HG02763 (cell line): ENCODE results near the gene RUNX1.

Source experiments
- ATAC-seq: cut with Tn5 transposase; IDR thresholded peaks from one replicate; pipeline ENCODE4 v1.9.1; 2021; ENCODE audit warnings: mild to moderate bottlenecking, moderate library complexity; ENCODE audit not compliant: unreplicated experiment

RUNX1 gene

DNA sequence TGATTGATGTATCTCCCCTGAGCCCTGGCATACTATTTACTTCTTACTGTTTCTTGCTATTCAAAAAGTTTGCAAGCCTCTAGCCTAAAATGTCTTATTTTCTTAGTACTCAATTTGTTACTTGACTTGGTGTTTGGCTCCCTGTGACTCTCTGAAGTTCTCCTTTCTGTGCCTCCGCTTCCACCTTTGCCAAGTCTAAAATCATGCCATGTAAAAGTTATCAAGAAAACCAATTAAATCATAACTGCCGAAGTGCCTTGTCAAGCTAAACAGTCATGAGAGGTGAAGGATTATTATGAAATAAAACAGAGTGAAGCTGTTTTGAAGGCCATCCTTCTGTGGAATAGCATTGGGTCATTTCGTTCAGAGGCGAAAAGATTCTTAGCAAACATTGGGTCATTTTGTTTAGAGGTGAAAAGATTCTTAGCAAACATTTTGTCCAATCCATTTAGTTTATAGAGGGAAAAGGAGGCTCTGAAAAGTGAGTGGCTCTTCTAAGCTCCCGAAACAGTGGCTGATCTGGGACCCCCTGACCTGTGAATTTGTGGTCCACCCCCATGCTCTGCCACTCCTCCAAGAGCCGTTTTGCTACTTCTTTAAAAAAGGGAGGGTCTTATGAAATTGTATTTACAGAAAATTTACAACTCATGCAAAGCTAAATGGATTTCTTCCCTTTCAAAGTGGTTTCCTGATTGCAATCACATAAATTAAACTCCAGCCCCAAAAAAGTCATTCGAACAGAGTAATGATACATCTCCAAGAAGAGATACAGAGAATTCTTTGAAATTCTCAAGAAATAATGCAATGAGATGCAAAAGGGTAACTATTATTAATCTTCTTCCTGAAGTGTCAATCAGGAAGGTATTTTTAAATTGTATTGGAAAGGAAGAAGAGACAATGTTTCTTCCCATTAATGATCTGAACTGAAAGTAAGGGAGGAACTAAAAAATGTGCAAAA is 141.4 kb downstream of the RUNX1 start:
- no peak for ATAC-seq

DNA sequence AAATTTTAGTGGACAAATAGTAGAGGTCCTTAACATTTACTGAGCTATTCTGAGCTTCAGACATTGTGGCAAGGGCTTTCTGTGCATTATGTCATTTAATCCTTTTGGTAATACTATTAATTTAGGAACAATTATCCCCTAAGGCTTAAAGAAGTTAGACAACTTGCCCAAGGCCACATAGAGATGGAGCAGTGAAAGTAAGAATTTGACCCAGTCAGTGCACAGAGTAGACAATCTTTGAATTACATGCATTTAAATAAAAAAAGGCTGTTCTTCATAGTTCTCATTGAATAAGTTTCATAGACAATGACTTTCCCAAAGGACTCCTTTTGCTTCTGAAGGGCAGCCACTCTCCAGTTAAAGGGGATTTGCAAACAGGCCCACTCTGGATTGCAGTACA is 142.7 kb downstream of the RUNX1 start:
- ATAC-seq = no peak

DNA sequence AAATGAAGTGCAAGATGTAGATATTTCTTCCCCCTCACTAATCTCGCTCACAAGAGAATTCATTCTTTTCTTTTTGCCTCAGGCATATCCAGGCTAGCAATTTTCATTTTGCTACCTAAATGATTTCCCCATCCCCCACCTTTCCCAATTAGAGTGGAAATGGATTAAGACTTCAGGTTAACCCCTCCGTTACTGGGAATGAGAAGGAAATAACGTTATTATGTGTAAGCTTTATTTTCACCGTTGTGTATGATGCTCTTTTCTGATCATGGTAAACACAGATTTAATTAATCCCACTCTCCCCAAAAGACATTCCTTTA is 143.9 kb downstream of the RUNX1 start:
- no peak for ATAC-seq

DNA sequence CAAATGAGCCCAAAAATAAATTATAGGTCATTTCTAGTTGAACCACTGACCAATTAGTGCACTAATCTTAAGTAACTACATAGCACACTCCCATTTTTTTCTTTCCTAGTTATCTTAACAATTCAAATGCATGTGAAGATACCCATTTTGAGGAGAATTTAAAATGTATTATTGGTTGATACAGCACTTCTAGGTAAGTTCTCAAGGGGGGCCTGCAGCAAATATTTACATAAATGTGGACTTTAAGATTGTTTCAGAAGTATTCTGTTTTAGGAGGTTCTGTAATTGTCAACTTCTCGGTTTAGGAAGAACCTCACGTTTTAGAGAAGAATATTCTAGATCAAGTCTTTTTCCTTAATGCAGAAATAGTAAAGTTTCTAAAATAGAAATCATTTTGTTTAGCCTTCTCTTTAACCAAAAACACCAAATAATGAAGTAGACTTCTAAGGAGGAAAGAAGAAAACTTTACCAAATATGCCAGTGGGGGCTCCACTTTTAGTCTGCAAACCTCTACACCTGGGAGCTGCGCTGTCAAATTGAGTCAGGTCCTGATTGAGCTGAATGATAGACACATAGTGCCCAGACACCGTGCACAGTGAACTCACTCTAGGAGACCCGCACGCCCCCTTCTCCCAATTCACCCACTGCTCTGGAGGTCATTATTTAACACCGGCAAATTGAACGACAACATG is 144.4 kb downstream of the RUNX1 start:
- no peak for ATAC-seq

DNA sequence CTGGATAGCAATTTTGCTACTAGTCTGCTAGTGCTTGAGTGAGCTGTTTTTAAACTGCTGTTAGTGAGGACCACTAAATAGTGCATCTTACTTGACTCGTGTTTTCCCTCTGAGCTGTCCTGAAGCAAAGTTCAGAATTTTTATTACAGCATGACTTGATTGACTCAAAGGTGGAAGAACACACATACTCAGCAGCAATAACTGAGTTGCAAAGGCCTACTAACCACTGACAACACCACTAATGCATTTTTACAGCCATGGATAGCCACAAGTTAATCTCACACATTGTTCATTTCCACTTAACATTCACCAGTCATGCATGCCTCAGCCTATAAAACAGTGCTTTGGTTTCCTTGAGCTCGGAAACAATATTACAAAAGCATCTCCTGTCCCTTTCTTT is 148.7 kb downstream of the RUNX1 start:
- ATAC-seq = no peak

DNA sequence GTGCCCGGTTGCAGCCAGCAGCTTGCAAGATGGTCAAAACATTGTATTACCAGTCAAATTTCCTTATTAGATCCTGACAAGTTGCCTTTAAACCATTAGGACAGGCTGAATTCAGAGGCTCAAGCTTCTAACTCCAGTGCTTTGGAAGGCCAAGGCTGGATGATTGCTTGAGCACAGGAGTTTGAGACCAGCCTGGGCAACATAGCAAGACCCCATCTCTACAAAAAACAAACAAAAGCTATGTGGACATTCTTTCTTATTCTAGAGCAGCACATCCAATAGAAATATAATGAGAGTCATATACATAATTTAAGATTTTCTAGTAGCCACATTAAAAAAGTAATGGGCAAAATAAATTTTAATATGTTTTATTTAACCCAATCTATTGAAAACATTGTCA is 149.3 kb downstream of the RUNX1 start:
- ATAC-seq = no peak

DNA sequence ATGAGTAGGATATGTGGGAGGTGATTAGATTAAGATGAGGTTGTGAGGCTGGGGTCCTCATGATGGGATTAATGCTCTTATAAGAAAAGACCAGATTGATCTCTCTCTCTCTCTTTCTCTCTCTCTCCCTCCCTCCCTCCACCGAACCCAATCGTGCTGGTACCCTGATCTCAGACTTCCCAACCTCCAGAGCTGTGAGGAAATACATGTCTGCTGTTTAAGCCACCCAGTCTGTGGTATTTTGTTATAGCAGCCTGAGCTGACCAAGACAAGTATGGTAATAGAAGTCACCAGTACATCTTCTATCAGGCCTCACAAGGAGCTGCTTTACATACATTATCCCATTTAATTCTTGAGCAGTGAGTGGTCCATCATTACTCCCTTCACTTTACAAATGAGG is 149.8 kb downstream of the RUNX1 start:
- ATAC-seq = no peak

DNA sequence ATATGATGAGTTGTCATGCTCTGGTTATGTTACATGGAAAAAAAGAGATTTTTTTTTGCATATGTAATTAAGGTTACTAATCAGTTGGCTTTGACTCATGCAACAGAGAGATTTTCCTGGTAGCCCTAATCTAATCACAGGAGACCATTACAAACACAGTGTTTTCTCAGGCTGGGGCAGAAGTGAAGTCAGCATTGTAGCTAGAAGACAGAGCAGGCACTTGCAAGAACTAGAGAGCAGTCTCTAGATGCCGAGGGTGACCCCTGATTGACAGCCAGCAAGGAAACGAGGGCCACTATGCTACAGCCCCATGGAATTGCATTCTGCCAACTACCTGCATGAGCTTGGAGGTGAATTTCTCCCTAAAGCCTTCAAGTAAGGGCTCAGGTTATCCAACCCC is 151.3 kb downstream of the RUNX1 start:
- ATAC-seq = no peak

DNA sequence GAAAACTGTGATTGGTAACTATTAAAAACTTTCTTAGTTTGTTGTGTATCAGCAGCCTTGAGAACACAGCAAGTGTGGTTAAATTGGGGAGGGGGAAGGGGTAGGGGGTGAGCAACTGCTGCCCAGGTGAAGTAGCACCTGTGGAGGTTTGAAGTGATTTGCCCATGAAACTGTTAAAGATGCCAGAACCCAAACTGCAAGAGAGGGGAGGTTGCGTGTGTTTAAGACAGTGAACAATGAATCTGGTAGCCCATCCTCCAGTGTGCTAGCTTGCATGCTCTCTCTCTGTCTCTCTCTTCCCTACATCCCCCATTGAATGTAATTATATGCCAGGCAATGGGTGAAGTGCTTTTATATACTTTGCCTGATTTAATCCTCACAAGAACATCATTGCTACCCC is 154.7 kb downstream of the RUNX1 start:
- ATAC-seq = no peak

DNA sequence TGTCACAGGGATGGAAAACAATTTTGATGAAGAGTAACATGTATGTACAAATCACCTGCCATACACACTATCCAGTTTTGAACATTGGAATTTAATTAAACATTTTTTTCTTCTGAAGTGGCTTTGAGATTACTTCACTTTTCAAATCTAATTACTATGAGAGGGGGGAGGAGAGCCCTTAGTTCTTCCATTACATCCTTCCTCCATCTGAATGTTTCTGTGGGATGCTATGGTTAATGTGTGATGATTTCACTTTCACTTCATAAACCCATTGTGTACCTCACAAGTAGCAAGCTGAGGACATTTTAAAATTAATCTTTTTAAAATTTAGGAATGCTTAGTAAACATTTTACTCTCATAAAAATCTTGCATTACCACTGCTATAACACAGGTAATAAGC is 156.9 kb downstream of the RUNX1 start:
- ATAC-seq = no peak

DNA sequence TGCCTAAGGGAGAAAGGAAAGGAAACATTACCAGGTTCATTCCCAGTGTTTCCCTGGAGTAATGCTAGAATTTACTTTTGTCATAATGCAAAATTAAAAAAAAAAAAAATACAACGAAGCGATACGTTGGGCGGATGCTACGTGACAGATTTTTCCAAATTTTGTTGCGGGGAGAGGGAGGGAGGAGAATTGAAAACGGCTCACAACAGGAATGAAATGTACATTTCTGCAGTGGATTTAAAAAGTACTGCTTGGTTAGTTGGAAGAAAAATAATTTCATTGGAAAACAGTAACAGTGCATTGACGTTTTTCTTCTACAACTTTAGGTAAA is 157.5 kb downstream of the RUNX1 start:
- ATAC-seq = no peak

DNA sequence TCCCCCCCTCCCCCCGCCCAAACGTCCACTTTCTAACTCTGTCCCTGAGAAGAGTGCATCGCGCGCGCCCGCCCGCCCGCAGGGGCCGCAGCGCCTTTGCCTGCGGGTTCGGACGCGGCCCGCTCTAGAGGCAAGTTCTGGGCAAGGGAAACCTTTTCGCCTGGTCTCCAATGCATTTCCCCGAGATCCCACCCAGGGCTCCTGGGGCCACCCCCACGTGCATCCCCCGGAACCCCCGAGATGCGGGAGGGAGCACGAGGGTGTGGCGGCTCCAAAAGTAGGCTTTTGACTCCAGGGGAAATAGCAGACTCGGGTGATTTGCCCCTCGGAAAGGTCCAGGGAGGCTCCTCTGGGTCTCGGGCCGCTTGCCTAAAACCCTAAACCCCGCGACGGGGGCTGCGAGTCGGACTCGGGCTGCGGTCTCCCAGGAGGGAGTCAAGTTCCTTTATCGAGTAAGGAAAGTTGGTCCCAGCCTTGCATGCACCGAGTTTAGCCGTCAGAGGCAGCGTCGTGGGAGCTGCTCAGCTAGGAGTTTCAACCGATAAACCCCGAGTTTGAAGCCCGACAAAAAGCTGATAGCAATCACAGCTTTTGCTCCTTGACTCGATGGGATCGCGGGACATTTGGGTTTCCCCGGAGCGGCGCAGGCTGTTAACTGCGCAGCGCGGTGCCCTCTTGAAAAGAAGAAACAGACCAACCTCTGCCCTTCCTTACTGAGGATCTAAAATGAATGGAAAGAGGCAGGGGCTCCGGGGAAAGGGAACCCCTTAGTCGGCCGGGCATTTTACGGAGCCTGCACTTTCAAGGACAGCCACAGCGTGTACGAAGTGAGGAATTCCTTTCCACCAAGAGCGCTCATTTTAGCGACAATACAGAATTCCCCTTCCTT is 158.1 kb downstream of the RUNX1 start:
- ATAC-seq = no peak

DNA sequence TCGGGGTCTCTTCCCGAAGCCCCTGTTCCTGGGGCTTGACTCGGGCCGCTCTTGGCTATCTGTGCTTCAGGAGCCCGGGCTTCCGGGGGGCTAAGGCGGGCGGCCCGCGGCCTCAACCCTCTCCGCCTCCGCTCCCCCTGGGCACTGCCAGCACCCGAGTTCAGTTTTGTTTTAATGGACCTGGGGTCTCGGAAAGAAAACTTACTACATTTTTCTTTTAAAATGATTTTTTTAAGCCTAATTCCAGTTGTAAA is 158.7 kb downstream of the RUNX1 start:
- ATAC-seq = no peak

DNA sequence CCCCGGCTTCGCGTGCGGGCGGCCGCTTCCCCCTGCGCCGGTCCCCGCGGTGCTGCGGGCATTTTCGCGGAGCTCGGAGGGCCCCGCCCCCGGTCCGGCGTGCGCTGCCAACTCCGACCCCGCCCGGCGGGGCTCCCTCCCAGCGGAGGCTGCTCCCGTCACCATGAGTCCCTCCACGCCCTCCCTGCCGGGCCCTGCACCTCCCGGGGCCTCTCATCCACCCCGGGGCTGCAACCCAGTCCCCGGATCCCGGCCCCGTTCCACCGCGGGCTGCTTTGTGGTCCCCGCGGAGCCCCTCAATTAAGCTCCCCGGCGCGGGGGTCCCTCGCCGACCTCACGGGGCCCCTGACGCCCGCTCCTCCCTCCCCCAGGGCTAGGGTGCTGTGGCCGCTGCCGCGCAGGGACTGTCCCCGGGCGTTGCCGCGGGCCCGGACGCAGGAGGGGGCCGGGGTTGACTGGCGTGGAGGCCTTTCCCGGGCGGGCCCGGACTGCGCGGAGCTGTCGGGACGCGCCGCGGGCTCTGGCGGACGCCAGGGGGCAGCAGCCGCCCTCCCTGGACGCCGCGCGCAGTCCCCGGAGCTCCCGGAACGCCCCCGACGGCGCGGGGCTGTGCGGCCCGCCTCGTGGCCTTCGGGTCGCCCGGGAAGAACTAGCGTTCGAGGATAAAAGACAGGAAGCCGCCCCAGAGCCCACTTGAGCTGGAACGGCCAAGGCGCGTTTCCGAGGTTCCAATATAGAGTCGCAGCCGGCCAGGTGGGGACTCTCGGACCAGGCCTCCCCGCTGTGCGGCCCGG is 159.2 kb downstream of the RUNX1 start:
- peak; percentile 43 for ATAC-seq

DNA sequence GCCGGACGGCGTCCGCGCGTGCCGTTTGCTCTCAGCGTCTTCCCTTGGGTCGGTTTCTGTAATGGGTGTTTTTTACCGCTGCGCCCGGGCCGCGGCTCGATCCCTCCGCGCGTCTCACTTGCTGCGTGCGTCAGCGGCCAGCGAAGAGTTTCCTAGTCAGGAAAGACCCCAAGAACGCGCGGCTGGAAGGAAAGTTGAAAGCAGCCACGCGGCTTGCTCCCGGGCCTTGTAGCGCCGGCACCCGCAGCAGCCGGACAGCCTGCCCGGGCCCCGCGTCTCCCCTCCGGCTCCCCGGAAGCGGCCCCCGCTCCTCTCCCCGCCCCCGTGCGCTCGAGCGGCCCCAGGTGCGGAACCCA is 159.8 kb downstream of the RUNX1 start:
- ATAC-seq = no peak

DNA sequence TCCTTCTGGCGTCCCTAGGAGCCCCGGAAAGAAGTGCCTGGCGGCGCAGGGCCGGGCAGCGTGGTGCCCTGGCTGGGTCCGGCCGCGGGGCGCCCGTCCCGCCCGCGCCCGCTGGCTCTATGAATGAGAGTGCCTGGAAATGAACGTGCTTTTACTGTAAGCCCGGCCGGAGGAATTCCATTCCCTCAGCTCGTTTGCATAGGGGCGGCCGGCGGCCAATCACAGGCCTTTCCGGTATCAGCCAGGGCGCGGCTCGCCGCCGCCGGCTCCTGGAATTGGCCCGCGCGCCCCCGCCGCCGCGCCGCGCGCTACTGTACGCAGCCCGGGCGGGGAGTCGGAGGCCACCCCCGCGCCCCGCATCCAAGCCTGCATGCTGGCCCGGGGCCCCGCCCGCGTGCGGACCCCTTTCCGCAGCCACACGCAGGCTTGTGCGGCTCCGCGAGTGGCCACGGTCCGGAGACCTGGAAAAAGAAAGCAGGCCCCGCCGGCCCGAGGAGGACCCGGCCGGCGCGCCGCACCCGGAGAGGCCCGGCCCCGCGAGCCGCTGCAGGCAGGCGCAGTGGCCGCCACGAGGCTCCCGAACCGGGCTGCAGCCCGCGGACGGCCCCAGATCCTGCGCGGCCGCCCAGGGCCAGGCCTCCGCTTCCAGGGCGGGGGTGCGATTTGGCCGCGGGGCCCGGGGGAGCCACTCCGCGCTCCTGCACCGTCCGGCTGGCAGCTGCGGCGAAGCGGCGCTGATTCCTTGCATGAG is 160.4 kb downstream of the RUNX1 start:
- peak; percentile 47 for ATAC-seq

DNA sequence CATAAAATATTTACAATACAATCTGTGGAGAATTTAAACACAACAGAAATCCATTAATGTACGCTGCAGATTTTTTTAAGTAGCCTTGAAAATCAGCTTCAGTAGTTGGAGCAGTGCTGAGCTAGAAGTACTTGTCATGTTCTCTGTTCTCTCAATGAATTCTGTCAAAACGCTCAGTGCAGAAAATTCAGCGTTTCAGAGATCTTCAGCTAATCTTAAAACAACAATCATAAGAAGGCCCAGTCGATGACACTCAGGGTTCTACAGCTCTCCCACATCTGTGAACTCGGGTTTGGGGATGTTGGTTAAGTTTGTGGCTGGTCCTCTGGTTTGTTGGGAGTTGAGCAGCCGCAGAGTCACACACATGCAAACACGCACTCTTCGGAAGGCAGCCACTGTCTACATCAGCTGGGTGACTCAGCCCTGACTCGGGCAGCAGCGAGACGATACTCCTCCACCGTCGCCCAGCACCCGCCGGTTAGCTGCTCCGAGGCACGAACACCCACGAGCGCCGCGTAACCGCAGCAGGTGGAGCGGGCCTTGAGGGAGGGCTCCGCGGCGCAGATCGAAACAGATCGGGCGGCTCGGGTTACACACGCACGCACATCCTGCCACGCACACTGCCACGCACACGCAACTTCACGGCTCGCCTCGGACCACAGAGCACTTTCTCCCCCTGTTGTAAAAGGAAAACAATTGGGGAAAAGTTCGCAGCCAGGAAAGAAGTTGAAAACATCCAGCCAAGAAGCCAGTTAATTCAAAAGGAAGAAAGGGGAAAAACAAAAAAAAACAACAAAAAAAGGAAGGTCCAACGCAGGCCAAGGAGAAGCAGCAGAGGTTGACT is 161.2 kb downstream of the RUNX1 start:
- ATAC-seq = peak; percentile 34

DNA sequence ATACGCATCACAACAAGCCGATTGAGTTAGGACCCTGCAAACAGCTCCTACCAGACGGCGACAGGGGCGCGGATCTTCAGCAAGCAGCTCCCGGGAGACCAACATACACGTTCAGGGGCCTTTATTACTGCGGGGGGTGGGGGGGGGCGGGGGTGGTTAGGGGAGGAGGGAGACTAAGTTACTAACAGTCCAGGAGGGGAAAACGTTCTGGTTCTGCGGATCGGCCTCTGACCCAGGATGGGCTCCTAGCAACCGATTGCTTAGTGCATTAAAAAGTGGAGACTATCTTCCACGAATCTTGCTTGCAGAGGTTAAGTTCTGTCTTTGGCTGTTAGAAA is 162.0 kb downstream of the RUNX1 start:
- ATAC-seq = no peak

DNA sequence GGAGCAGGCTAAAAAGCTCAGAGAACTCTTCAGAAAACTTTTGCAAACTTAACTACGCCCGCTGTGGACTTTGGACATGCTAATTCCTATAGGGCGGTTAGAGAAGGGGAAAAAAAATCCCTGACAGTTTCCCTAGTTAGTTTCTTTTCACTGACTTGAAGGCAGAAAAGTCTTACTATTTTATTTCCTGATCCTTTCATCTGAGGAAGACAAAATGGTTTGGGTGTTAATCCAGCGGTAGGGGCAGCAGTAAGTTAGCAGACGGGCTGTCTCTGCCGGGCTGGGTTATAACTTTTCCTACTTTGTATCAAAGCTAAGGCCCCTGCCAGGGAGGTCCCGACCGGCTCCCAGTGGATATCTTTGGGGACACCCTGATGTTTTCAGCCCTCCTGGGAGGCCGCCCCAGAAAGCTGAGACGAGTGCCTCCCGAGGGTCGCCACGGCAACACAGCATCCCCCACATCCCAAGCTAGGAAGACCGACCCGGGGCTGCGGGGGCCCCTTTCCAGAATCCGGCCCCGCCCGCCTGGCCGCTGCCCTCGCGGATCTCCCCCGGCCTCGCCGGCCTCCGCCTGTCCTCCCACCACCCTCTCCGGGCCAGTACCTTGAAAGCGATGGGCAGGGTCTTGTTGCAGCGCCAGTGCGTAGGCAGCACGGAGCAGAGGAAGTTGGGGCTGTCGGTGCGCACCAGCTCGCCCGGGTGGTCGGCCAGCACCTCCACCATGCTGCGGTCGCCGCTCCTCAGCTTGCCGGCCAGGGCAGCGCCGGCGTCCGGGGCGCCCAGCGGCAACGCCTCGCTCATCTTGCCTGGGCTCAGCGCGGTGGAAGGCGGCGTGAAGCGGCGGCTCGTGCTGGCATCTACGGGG is 162.6 kb downstream of the RUNX1 start:
- no peak for ATAC-seq
